HG02610 (cell line): ENCODE data around the gene LIN37.

Experiments
- ATAC-seq: cut with Tn5 transposase; IDR thresholded peaks from one replicate; pipeline ENCODE4 v1.9.1; 2021; ENCODE audit warnings: mild to moderate bottlenecking, moderate library complexity; ENCODE audit not compliant: unreplicated experiment

LIN37 gene

DNA sequence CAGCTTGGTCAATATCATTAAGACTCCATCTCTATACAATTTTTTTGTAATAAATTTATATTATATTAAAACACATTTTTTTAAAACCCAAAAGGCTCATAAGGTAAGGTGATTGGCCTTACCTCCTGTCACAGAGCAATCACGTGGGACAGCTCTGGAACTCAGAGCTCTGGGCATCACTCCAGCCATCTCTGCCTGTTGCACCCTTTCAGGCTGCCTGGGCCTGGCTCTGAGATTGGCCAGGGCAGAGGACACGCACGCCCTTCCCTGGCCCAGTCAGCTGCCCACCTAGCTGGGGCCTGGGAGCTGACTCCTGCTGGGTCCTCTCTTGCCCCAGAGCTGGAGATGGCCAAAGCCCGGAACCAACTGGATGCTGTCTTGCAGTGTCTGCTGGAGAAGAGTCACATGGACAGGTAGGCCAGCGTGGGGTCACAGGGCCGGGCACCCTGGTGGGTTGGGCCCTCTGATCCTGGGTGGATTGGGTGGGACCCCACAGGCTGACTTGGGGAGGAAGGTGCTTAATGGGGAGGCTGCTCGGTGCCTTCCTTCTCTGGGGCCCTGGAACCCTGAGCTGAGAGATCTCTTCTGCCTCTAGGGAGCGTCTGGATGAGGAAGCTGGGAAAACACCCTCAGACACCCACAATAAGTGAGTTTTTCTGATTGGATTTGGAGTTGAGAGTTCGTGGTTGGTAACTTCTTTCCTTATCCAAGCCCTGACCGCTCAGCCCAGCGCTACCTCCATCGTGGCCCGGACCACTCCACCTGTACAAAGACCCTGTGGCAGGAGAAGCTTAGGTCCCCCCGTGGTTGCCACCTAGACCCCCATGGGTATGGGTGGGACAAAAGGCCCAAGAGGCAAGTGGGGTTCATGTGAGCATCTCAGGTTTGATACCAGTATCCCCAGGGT is 3.7 kb downstream of the LIN37 start:
- no peak for ATAC-seq

DNA sequence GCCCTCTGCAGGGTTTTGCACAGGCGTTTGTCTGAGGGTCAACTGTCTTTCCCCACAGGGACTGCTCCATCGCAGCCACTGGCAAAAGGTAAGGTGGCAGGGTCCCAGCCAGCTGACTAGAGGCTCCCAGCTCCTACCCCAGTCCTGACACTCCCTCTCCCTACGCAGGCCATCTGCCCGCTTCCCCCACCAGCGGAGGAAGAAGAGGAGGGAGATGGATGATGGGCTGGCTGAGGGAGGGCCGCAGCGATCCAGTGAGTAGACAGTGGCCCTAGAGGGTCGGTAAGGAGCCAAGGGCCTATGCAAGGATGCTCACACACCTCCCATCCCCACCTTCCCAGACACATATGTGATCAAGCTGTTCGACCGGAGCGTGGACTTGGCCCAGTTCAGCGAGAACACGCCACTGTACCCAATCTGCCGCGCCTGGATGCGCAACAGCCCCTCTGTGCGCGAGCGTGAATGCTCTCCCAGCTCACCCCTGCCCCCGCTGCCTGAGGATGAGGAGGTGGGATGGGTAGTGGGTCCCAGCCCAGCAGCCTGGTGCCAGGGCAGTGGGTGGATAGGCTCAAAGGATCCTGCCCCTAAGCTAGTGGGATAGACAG is 4.5 kb downstream of the LIN37 start:
- no peak for ATAC-seq

DNA sequence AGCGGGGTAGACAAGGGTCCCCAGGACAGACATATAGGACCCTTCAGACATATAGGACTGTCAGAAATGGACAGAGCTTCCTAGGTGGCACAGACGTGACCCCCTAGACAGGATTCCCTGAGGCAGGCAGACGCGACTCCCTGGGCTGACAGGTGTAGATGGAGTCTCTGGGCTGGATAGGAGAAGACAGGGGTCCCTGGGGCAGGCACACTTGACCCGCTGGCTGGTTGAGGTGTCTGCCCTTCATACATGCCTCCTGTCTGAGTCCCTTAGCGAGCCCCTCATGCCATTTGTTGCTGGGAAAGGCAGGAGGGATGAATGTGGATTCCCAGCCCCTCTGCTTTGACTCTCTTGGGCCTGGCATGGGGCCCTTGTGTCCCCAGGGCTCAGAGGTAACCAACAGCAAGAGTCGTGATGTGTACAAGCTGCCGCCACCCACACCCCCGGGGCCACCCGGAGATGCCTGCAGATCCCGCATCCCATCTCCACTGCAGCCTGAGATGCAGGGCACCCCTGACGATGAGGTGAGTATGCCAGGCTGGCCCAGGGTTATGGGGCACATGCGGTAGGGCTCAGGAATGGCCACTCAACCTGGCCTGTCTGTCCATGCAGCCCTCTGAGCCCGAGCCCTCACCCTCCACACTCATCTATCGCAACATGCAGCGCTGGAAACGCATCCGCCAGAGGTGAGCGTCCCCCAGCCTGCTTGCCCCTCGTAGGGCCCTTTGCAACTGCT is 5.4 kb downstream of the LIN37 start:
- no peak for ATAC-seq

DNA sequence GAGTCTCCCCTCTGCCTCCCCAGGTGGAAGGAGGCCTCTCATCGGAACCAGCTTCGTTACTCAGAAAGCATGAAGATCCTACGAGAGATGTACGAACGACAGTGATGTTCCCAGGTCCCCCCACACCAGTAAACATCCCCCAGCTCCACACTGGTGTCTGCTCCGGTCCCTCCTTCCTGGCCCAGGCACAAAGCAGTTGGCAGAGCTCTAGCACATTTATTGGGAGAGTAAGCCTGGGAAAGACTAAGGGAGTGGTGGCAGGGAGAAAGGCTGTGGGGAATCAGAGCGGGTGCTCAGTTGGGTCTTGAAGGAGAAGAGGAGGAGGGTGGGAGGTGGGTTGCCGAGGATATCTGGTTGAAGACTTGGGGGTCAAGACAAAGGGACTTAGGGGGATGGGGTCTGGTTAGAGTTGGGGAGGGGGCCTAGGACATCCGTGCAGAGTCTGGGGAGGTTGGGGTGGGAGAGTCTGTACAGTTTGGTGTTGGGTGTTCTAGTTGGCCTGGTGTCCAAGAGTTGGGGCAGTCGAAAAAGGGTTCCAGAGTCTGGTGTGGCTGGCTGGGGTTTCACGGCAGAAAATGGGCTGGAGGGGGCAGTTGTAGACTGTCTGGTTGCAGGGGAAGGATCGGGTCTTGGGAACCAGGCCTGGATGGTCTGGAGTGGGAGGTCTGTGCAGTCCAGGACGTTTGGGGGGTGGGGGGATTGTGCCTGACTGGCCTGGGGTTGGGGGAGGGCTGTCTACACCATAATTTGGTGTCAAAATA is 6.2 kb downstream of the LIN37 start:
- no peak for ATAC-seq

DNA sequence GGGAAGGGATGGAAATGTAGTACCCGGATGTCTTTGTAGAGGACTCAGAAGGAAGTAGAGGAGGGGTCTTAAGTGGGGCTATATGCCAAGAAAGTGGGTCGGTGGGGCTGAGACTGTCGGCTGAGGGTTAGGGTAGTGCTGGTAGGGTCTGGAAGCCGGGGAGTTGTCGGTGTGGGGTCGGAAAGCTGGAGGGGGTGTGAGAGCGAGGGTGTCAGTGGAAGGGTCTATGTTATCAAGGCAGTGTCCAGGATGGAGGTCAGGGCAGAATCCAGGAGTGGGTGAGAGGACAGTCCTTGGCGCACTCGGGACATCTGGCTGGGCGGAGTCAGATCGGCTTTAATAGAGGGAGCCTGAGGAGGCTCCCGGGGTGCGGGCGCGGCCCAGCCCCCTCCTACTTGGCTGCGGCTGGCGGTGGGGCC is 6.8 kb downstream of the LIN37 start:
- ATAC-seq = no peak

DNA sequence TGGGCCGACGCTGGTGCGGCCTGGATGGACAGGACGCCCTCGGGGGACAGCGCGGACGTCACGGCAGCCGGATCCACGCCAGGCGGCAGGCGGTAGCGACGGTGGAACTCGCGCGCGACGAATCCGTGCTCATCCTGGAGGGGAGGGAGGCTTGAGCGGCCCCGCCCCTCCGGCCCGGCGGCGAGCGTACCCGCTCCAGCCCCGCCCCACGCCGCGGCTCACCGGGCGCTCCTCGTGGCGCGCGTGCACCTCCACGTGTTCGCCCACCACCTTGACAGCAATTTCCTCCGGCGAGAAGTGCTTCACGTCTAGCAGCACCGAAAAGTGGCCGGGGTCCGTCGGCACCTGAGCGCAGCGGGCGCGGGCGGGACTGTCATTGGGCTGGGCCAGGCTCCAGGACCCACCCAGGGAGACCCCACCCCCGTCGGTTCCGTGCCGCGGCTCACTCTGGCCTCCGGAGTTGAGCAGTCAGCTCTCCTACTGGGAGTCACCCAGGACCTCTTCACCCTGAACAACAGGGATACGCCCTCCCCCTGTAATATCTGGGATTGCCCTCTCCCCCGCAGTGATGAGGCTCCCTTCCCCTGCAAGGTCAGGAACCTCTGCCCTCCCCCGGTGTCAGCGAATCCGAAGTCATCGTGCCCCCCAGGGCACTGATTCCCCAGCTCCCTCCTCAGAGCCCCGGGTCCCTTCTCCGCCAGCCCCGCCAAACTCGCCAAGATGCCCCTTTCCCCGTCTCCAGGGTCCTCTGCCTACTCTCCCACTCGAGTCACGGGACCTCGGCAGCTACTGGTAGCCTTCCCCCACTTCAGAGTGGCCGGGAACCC is 7.4 kb downstream of the LIN37 start:
- ATAC-seq = no peak

DNA sequence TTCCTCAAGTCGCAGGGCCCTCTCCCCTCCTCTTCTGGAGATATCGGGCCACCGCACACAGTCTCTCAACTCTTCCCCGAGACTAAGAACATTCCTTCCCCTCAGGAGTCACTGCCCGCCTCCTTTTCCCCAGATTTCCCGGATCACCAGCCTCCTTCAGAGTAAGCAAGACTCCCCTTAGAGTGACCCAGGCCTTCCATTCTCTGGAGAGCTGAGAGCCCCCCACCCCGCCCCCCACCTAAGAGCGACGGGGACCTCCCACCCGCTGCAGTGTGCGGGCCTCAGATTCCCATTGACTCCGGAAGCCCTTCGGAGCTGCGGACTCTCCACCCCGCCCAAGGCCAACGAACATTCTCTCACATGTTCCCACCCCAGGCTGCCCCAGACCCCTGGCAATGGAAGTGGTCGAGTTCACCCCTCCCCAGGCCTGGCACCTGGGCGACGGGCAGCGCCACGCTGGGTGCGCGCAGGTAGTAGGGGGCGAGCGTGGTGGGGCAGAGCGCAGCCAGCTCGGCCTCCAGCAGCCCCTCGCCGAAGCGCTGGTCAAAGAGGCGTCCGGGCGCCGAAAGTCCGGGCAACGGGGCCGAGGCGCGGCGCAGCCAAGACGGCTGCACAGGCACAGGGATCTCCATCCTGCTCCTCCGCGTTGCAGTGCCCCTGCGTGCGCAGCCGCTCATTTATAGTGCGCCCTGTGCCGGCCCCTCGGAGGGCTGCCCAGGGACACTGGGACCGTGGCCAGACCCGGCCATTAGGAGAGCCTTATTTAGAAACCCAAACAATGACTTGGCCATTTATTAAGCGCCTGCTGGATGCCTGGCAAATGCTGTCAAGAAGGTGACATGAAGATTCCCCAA is 8.2 kb downstream of the LIN37 start, which contains the start of gene HSPB6:
Gene HSPB6, minus strand, starts transcription at position 653 of the 854 bp plus-strand sequence. Its CDS starts 21 bp downstream, at position 632.
- ATAC-seq = no peak

DNA sequence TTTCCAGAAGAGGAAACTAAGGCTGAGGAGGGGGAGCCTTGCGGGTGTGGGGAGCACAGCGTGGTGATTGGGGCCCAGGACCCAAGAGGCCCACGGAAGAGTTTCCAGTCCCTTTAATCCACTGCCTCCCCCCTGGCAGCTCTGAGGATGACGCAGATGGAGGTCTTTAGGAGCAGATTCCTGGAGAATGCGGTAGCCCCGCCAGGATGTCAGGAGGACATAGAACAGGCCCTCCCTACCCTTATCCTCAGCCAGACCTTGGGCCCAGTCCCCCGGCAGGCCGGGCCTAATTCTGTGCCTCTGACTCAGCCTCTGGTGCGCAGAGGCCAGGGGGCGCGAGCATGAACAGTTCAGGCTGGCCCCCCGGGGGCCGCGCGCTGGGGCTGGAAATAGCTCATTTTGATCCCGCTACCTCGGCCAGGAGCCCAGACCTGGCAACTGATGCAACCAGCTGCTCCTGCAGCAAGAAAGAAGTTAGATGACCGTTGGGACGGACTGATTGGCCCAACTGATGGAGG is 8.9 kb downstream of the LIN37 start:
- ATAC-seq = no peak

DNA sequence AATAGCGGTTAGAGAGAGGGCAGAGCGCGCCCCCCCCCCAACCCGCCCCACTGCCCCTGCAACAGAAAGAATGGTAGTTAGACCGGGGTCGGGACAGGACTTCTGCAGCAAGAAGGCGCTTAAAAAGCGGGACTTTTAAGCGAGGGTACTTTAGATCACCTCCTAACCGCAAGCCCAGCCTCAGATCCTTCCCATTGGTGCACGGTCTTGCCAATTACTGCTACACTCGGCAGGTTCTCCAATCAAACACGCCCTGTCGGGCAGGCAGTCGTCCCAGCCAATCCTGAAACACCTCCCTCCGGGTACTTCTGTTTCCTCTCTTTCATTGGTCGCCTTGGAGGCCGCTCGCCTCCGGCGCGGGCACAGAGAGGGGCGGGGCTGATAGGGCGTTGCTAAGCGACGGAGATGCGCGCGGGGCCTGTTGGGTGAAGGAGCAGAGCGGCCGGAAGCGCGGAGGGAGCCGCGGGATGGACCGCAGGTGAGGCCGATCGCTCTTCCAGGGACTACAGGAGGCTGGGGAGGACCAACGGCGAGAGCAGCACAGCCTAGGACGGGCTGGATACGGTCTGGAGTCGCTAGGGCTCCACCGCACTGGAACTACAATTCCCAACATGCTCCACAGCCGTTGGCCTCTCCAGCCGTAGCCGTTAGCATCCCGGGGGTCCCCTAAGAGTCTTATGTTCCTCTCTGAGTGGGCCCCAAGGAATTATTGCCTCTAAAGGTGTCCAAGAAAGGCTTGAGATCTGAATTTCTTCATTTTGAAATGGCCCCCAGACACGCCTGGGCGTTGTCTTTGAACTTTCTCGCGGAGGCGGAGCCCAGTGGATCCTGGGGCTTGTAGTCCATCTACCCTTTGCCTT is 9.6 kb downstream of the LIN37 start, which contains the start of gene PROSER3:
Gene PROSER3, plus strand, starts transcription at position 428 of the 860 bp plus-strand sequence. Its CDS starts 40 bp downstream, at position 468.
- ATAC-seq = peak; percentile 96

DNA sequence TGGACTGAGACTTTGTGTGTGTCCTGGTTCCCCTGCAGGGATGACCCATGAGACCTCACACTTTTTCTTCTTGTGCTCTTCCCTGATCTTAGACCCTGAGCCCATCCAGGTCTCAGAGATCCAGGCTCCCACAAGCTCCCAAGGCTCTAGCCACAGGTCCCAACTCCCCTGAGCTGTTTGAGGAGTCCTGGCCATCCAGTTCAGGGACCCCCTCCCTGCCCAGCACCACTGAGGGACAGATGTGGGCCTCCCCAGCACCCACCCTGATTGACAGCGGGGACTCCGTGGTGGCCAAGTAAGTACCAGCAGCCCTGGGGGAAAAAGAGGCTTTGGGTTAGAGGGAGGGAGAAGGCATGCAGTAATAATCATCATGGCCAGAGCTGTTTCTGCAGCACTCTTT is 11.3 kb downstream of the LIN37 start:
- ATAC-seq = no peak

DNA sequence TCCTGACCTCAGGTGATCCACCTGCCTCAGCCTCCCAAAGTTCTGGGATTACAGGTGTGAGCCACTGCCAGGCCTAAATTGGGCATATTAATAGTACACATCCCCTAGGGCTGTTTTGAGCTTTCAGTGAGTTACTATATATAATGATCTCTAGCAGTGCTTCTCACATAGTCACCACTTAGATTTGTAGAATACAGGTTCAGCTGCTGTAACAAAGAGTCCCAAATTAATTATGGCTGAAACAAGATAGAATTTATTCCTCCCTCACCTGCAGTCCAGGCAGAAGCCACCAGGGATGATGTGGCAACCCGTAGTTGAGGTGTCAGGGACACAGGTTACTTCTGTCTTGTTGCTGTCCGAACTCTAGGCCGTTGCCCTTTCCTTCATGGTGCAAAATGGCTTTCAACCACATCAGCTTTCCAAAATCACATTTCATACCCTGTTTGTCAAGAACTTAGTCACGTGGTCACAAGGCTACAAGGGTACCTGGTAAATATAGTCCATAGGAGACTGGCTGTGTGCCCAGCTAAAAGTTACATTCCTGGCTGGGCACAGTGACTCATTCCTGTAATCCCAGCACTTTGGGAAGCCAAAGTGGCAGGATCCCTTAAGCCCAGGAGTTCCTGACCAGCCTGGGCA is 12.5 kb downstream of the LIN37 start:
- no peak for ATAC-seq

DNA sequence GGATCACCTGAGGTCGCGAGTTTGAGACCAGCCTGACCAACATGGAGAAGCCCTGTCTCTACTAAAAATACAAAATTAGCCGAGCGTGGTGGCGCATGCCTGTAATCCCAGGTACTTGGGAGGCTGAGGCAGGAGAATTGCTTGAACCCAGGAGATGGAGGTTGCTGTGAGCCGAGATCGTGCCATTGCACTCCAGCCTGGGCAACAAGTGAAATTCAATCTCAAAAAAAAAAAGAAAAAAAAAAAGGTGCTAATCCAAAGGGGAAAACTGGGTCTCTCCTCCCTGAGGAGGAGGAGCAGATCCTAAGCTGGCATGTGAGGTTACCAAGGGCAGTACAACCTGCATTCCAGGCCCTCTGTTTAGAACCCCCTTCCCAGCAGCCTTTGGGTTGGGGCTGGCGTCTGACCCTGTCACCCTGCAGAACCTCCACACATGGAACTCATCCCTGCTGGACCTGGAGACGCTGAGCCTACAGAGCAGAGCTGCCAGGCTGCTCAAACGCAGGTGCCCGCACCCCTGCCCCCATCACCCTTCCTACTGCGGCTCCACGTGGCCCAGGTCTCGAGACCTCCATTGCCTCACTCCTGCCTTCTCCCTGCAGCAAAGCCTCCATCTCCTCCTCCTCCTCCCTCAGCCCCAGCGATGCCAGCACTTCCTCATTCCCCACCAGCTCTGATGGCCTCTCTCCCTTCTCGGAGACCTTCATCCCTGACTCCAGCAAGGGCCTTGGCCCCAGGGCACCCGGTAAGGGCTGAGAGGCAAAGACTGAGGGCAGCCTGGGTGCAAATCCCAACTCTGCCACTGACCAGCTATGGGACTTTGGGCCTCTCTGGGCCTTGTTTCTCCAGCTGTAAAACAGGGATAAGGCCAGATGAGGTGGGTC is 16.3 kb downstream of the LIN37 start:
- ATAC-seq = no peak

DNA sequence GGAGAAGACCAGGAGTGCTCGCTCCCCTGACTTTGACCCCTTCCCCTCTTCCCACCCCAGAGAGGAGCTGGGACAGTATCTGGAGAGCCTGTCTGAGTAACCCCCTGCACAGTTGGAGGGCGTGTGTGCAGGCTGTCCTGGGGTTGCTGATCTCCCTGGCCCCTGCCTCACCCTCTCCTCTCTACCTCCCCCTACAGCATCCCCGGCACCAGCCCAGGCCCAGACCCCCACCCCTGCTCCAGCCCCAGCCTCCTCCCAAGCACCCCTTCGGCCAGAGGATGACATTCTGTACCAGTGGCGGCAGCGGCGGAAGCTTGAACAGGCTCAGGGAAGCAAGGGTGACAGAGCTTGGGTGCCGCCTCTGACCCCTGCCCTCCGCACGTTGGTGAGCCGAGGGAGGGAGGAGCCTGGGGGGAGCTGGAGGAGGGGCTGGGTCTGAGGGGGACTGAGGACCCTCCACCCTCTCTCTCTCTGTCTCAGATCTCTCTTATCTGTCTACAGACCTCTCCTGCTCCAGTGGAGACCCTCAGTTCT is 18.3 kb downstream of the LIN37 start:
- ATAC-seq = no peak

DNA sequence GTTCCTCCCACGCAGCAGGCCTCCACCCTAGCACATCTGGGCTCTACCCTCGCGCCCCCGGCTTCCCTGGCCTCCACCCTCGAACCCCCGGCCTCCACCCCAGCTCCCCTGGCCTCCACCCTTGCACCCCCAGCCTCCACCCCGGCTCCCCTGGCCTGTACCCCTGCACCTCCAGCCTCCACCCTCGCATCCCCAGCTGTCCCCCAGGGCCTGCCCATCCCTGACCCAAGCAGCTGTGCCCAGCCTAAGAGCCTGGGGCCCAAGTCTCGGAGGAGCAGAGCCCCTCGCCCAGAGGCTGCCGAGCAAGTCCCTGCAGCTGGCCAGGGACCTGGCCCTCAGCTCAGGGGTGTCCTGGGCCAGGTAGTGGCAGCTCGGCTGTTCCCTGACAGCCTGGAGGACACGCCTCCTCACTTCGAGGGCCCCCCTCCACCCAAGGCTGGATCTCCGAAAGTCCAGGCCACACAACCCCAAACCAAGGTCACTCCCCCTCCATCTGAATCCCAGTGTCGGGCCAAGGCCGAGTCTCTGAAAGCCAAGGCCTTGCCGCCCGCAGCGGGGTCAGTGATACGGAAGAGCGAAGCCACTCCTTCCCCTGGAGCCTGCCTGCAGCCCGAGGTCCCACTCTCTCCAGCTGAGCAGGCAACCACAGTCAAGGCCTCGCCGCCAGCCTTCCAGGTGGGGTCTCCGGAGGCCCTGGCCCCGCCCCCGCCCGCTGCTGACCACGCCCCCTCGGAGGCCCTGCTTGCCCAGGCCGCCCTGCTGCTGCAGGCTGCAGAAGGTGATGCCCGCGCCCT is 19.1 kb downstream of the LIN37 start:
- ATAC-seq = no peak

DNA sequence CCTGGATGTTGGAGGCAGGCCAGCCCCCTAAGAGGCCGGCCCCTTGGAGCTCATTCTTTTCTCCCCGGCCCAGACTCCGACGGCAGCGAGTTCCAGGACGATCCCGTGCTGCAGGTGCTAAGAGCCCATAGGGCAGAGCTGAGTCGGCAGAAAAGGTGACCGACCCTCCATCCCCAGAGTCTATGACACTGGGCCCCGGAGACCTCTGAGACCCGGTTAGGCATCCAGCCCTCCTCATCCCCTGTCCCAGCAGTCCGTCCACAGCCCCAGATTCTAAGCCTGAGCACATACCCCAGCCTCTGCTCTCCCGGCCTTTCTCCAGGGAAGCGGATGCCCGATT is 19.7 kb downstream of the LIN37 start:
- no peak for ATAC-seq
